HepG2 (cell line): ENCODE measurements around the gene FPGS. TPM values are rescaled to one million over a fixed set of nuclear protein-coding genes. Genes with fewer than 3 reads are reported as not detected.

Experiments
- ATAC-seq: fragments of 200-7000 bp; cut with Tn5 transposase; 3 replicates; pipeline ENCODE4 v1.9.1; 2020; ENCODE audit warnings: mild to moderate bottlenecking, moderate library complexity
- BruUV-seq: library from RNA; stranded (reverse); fragments of 400-500 nt; replicated peaks from 2 replicates; lab custom pipeline; 2021; lab: Mats Ljungman, UMichigan
- CTCF ChIA-PET: fragments of 300-600 bp; formaldehyde crosslinking; extraction: SDS; loops from one replicate; lab custom pipeline; 2021; ENCODE audit warnings: low total read pairs, inconsistent platforms, low intra/inter-chr PET ratio; lab: Yijun Ruan, JAX
- POLR2A ChIA-PET: fragments of 350-600 bp; sonication (Branson Sonifier 250); formaldehyde crosslinking; loops from one replicate; lab custom pipeline; 2020; ENCODE audit warnings: antibody characterized with exemption, inconsistent platforms; lab: Yijun Ruan, JAX
- DNase-seq: peaks from one replicate; pipeline ENCODE4 v3.0.0-alpha.2; 2015; ENCODE audit warnings: low spot score
- FAIRE-seq: peaks from 3 replicates; lab custom pipeline; 2011; peaks lifted over from hg19 to GRCh38; lab: Jason Lieb, UNC
- H2AFZ ChIP-seq: one replicate; pipeline ENCODE4 v1.6.1; 2011; ENCODE audit warnings: low read length, inconsistent platforms
- H3K27ac ChIP-seq: fragments of 300-600 bp; 3 replicates; pipeline ENCODE4 v1.8.0; 2011; ENCODE audit warnings: mixed run types, mild to moderate bottlenecking, mixed read lengths, low read length, inconsistent platforms; ENCODE audit not compliant: insufficient read depth; ENCODE audit errors: extremely low read length
- H3K27me3 ChIP-seq, 2 experiments: fragments of 200-600 bp in 1 of 2; 2 replicates in 1 of 2; 3 replicates in 1 of 2; pipeline versions ENCODE4 v1.6.0 to v1.8.0; 2011; ENCODE audit warnings: low read length in 2 of 2, mild to moderate bottlenecking in 2 of 2, moderate library complexity in 2 of 2, inconsistent platforms in 1 of 2; ENCODE audit not compliant: insufficient read depth in 2 of 2, control insufficient read depth in 1 of 2
- H3K36me3 ChIP-seq, 2 experiments: fragments of 200-600 bp in 1 of 2; replicated peaks in 1 of 2; 2 replicates in 1 of 2; 3 replicates in 1 of 2; pipeline versions ENCODE4 v1.5.1 to v1.8.0; 2011; ENCODE audit warnings: low read length in 2 of 2, inconsistent platforms in 1 of 2; ENCODE audit not compliant: insufficient read depth in 2 of 2, control insufficient read depth in 1 of 2
- H3K4me1 ChIP-seq: 2 replicates; pipeline ENCODE4 v1.5.1; 2012; ENCODE audit warnings: low read length, inconsistent platforms; ENCODE audit not compliant: insufficient read depth
- H3K4me2 ChIP-seq: 2 replicates; pipeline ENCODE4 v1.6.0; 2011; ENCODE audit warnings: low read depth, low read length, inconsistent platforms
- H3K4me3 ChIP-seq, 3 experiments: fragments of 200-600 bp in 1 of 3; sonication (generic), shearing (Covaris generic) in 1 of 3; replicated peaks in 1 of 3; 2 replicates each; pipeline ENCODE4 v1.5.1; 2011 to 2016; ENCODE audit warnings: low read length in 3 of 3, inconsistent platforms in 2 of 3, low read depth in 2 of 3, mild to moderate bottlenecking in 2 of 3, control low read depth in 1 of 3, mixed read lengths in 1 of 3; ENCODE audit not compliant: insufficient read depth in 1 of 3
- H3K79me2 ChIP-seq: one replicate; pipeline ENCODE4 v1.6.1; 2011; ENCODE audit warnings: low read length, inconsistent platforms; ENCODE audit not compliant: insufficient read depth
- H3K9ac ChIP-seq: 2 replicates; pipeline ENCODE4 v1.6.0; 2011; ENCODE audit warnings: mild to moderate bottlenecking, low read depth, low read length, inconsistent platforms; ENCODE audit not compliant: insufficient read depth
- H3K9me3 ChIP-seq: 2 replicates; pipeline ENCODE4 v1.5.1; 2012; ENCODE audit warnings: mild to moderate bottlenecking, low read length
- H4K20me1 ChIP-seq: 2 replicates; pipeline ENCODE4 v1.6.0; 2011; ENCODE audit warnings: inconsistent platforms, mild to moderate bottlenecking, low read length, moderate library complexity; ENCODE audit not compliant: insufficient read depth
- ATF4 ChIP-seq, 2 experiments: fragments of 450-650 bp in 1 of 2; sonication (generic) in 1 of 2; formaldehyde crosslinking; IDR thresholded peaks; 2 replicates each; pipeline versions ENCODE4 v1.5.0 to v1.8.0; 2020 to 2022; ENCODE audit warnings: mild to moderate bottlenecking in 1 of 2, missing genetic modification reagents in 1 of 2
- MED8 ChIP-seq: sonication (generic); formaldehyde crosslinking; IDR thresholded peaks from 2 replicates; pipeline ENCODE4 v1.8.1; 2023; ENCODE audit warnings: mild to moderate bottlenecking, missing genetic modification reagents; ENCODE audit not compliant: insufficient replicate concordance
- ZMYM3 ChIP-seq: sonication (generic); formaldehyde crosslinking; IDR thresholded peaks from 2 replicates; pipeline ENCODE4 v1.5.1; 2020; ENCODE audit warnings: mild to moderate bottlenecking, missing genetic modification reagents
- ZNF101 ChIP-seq: sonication (generic); formaldehyde crosslinking; IDR thresholded peaks from 2 replicates; pipeline ENCODE4 v1.4.0; 2020; ENCODE audit warnings: mild to moderate bottlenecking, low read depth, missing genetic modification reagents, borderline replicate concordance
- ZNF775 ChIP-seq: sonication (generic); formaldehyde crosslinking; IDR thresholded peaks from 2 replicates; pipeline ENCODE4 v1.4.0; 2020; ENCODE audit warnings: missing genetic modification reagents, mild to moderate bottlenecking, moderate library complexity, borderline replicate concordance
- WGBS: methylation state at CpG from one replicate; pipeline ENCODE4 v1.1.6; 2017; ENCODE audit warnings: low lambda C conversion rate; 5-methylcytosine and 5-hydroxymethylcytosine counted together
- in situ Hi-C: cut with HindIII; loops from 2 replicates; pipeline ENCODE4 v1.10.0; 2017; ENCODE audit warnings: low pct_unique_long_range_greater_than_20kb; ENCODE audit not compliant: extremely low pct_ligation_motif_present
- intact Hi-C: fragments of 100-400 bp; cut with micrococcal nuclease; formaldehyde crosslinking; loops from one replicate; pipeline ENCODE4 v1.10.0; 2022; ENCODE audit not compliant: unreplicated experiment
- polyA plus RNA-seq, 8 experiments: library from polyadenylated mRNA; depleted of rRNA in 3 of 8; stranded (reverse) in 7 of 8; unstranded in 1 of 8; fragments of >200 nt; fragmentation: Illumina TruSeq in 4 of 8; extraction: Trizol in 4 of 8; gene quantifications; 2 replicates each; pipeline versions ENCODE4 v1.2.1 to v1.2.3, GENCODE V29; 2011 to 2016; ENCODE audit warnings: low read depth in 4 of 8, missing spikeins in 1 of 8, mixed read lengths in 1 of 8; ENCODE audit not compliant: insufficient read depth in 1 of 8
- total RNA-seq, 5 experiments: library from RNA; depleted of rRNA; stranded (reverse); fragments of >200 nt; fragmentation: Illumina TruSeq; extraction: Trizol; gene quantifications; 2 replicates each; pipeline ENCODE4 v1.2.3, GENCODE V29; 2016; ENCODE audit warnings: low read depth in 1 of 5

Gene FPGS
- total and polyA plus RNA-seq, 2 of the 13 experiments (the other 11 are each of a cell fraction or from before 2014, with no cell fraction given), result 35.6 to 36.8 TPM

GRCh38 chr9:127860260-127860659, 57.6 kb downstream of the FPGS start (continued):
- no peak for TF ChIP-seq ATF4 (CRISPR knock-in tag; IDR thresholded peaks at IDR 0.05)
- TF ChIP-seq ZNF101, result no peak
- no peak for TF ChIP-seq MED8 (CRISPR knock-in tag)
- TF ChIP-seq, all 625 proteins: peak for 0

GRCh38 chr9:127860779-127861178, 58.1 kb downstream of the FPGS start:
- no peak for DNase-seq
- peaks cover 80% of the 10 kb centered on the region for H3K4me1 ChIP-seq
- H3K4me2 ChIP-seq, result no peak overlapping the region
- ChIA-PET POLR2A (no interaction called here), CTCF (no interaction called here)
- TF ChIP-seq ZMYM3 (CRISPR knock-in tag) (peak; percentile 56), ZNF775 (CRISPR knock-in tag) (no peak)
- ATAC-seq, result no peak
- FAIRE-seq, result no peak
- no peaks in the 10 kb centered on the region for H3K36me3 ChIP-seq
- no peaks in the 10 kb centered on the region for H3K9me3 ChIP-seq
- no peak overlapping the region for H3K9ac ChIP-seq
- WGBS, result 83% methylated on average over 11 of the region's 11 CpGs
- in situ Hi-C loops (no loop called here), intact Hi-C loops (no loop called here)
- no peaks in the 10 kb centered on the region for H4K20me1 ChIP-seq
- BruUV-seq, result no TSS peak
- H3K79me2 ChIP-seq, result no peaks in the 10 kb centered on the region
- H3K27ac ChIP-seq, result no peak overlapping the region
- H2AFZ ChIP-seq, result no peak overlapping the region
- H3K27me3 ChIP-seq, result no peaks in the 10 kb centered on the region
- H3K4me3 ChIP-seq, result no peak overlapping the region
